A549 (cell line): ENCODE results near the gene PTGFR.

Experiments
- CTCF ChIP-seq: fragments of >200 bp; sonication (Bioruptor Twin); formaldehyde crosslinking; IDR thresholded peaks from 3 replicates; pipeline ENCODE4 v1.5.1; 2016
- PBX3 ChIP-seq: IDR thresholded peaks from 2 replicates; pipeline ENCODE4 v1.6.1; 2012

- TF ChIP-seq CTCF (no peak), PBX3 (no peak)
Measured at GRCh38 chr1:78441921-78442320, 48.9 kb upstream of the PTGFR start.
